Ovary (tissue), 3 donors: ENCODE measurements around the gene ASPDH.

Experiments
- POLR2A ChIP-seq: fragments of 450-650 bp; IDR thresholded peaks from one replicate; pipeline ENCODE4 v1.6.1; 2017; ENCODE audit warnings: antibody characterized with exemption, mild to moderate bottlenecking, moderate library complexity
- TF ChIP-seq, protein P1 (sequence below), 3 donors: fragments of 450-650 bp in 2 of 3; fragments of 200-600 bp in 1 of 3; IDR thresholded peaks; one replicate each; pipeline versions ENCODE4 v1.5.1 to v1.8.0; 2016 to 2022; ENCODE audit warnings: antibody characterized with exemption in 3 of 3, mild to moderate bottlenecking in 1 of 3
- donor health status: DM: no; HTN: no; CAD: no.

DNA sequence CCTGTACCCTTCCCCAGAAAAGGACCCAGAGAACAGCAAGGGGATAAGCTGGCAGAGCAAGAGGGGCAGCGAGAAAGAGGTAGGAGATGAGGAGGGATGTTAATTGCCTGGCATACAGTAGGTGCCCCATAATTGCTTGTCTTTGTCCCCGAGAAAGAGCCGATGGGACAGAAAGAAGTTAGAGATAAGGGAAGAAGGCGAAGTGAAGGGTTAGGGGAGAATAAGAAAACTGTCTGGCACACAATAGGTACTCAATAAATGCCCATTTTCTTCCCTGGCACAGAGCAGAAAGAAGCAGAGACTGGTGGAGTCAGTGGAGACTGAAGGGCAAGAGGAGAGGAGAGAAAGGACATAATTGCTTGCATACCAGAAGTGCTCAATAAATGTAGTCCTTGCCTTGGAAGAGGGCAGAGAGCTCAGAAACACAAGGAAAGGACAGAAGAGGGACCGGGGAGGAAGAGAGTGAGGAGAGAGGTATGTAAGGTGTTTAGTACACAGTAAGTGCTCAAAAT lies 18.6 kb downstream of the ASPDH start:
- TF ChIP-seq, protein P1, sequence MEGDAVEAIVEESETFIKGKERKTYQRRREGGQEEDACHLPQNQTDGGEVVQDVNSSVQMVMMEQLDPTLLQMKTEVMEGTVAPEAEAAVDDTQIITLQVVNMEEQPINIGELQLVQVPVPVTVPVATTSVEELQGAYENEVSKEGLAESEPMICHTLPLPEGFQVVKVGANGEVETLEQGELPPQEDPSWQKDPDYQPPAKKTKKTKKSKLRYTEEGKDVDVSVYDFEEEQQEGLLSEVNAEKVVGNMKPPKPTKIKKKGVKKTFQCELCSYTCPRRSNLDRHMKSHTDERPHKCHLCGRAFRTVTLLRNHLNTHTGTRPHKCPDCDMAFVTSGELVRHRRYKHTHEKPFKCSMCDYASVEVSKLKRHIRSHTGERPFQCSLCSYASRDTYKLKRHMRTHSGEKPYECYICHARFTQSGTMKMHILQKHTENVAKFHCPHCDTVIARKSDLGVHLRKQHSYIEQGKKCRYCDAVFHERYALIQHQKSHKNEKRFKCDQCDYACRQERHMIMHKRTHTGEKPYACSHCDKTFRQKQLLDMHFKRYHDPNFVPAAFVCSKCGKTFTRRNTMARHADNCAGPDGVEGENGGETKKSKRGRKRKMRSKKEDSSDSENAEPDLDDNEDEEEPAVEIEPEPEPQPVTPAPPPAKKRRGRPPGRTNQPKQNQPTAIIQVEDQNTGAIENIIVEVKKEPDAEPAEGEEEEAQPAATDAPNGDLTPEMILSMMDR (IDR thresholded peaks at IDR 0.05) = no peak
- TF ChIP-seq POLR2A = no peak
